Measurements from ENCODE around the gene ATP1A4.

Gene ATP1A4

GRCh38 chr1:160169553-160170399 lies 18.4 kb downstream of the ATP1A4 start:
- DNase-seq (ENCODE audit: low read depth, low spot score): peak; percentile 96
- no peaks in the 10 kb centered on the region for H3K9me3 ChIP-seq (ENCODE audit: control insufficient read depth, insufficient read depth, low read length)
- no CpG with 5 or more reads among the region's 15 CpGs for WGBS (ENCODE audit: insufficient coverage, insufficient read length)
- H3K27ac ChIP-seq (ENCODE audit: low read length): no peak overlapping the region
- no peaks in the 10 kb centered on the region for H3K27me3 ChIP-seq (ENCODE audit: control insufficient read depth, insufficient read depth, low read length)
- H3K4me1 ChIP-seq (ENCODE audit: control insufficient read depth, insufficient read depth, low read length): peaks cover 9% of the 10 kb centered on the region
- no peaks in the 10 kb centered on the region for H3K36me3 ChIP-seq (ENCODE audit: control insufficient read depth, insufficient read depth, low read length)
- no peak overlapping the region for H3K4me3 ChIP-seq (ENCODE audit: low read length)

DNA sequence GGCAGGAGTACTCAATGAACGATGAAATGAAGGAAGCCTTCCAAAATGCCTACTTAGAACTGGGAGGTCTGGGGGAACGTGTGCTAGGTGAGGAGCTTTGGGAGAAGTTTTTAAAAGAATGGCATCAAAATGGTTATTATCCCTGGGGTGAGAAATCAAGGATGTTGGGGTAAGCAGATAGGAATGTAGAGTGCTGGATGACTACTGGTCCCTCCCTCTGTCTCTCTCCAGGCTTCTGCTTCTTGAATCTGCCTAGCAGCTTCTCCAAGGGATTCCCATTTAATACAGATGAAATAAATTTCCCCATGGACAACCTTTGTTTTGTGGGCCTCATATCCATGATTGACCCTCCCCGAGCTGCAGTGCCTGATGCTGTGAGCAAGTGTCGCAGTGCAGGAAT lies 20.0 kb downstream of the ATP1A4 start:
- Histone ChIP-seq H3K36me3 (ENCODE audit: control insufficient read depth, insufficient read depth, low read length) (no peaks in the 10 kb centered on the region), H3K27me3 (ENCODE audit: control insufficient read depth, insufficient read depth, low read length) (no peaks in the 10 kb centered on the region), H3K4me3 (ENCODE audit: low read length) (no peak overlapping the region), H3K27ac (ENCODE audit: low read length) (no peak overlapping the region), H3K9me3 (ENCODE audit: control insufficient read depth, insufficient read depth, low read length) (no peaks in the 10 kb centered on the region), H3K4me1 (ENCODE audit: control insufficient read depth, insufficient read depth, low read length) (peaks cover 9% of the 10 kb centered on the region)
- no peak for DNase-seq (ENCODE audit: low read depth, low spot score)
- WGBS (ENCODE audit: insufficient coverage, insufficient read length): no CpG with 5 or more reads among the region's 4 CpGs

GRCh38 chr1:160171980-160172379 lies 20.6 kb downstream of the ATP1A4 start:
- no peaks in the 10 kb centered on the region for H3K9me3 ChIP-seq (ENCODE audit: control insufficient read depth, insufficient read depth, low read length)
- no peak overlapping the region for H3K4me3 ChIP-seq (ENCODE audit: low read length)
- H3K27ac ChIP-seq (ENCODE audit: low read length): no peak overlapping the region
- WGBS (ENCODE audit: insufficient coverage, insufficient read length): no CpG with 5 or more reads among the region's 9 CpGs
- no peak for DNase-seq (ENCODE audit: low read depth, low spot score)
- peaks cover 9% of the 10 kb centered on the region for H3K4me1 ChIP-seq (ENCODE audit: control insufficient read depth, insufficient read depth, low read length)
- H3K36me3 ChIP-seq (ENCODE audit: control insufficient read depth, insufficient read depth, low read length): no peaks in the 10 kb centered on the region
- H3K27me3 ChIP-seq (ENCODE audit: control insufficient read depth, insufficient read depth, low read length): no peaks in the 10 kb centered on the region

DNA sequence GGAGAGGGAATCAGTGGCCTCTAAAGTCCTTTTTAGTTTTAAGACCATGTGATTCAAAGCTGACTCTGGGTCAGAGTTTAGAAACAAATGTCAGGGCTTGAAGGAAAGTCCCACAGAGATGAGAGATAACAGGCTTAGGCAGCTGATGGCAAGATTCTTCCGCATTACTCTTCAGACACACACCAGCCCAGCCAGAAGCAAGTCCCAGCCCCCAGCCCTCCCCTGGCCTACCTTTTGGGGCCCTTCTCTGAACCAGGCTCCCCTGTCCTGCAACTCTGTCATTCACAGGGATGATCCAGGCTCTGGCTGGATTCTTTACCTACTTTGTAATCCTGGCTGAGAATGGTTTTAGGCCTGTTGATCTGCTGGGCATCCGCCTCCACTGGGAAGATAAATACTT lies 25.8 kb downstream of the ATP1A4 start:
- Histone ChIP-seq H3K27me3 (ENCODE audit: control insufficient read depth, insufficient read depth, low read length) (no peaks in the 10 kb centered on the region), H3K36me3 (ENCODE audit: control insufficient read depth, insufficient read depth, low read length) (no peaks in the 10 kb centered on the region), H3K27ac (ENCODE audit: low read length) (no peak overlapping the region), H3K9me3 (ENCODE audit: control insufficient read depth, insufficient read depth, low read length) (no peaks in the 10 kb centered on the region), H3K4me1 (ENCODE audit: control insufficient read depth, insufficient read depth, low read length) (peaks cover 3% of the 10 kb centered on the region; the same call in 1 of the 2 replicates), H3K4me3 (ENCODE audit: low read length) (no peak overlapping the region)
- WGBS (ENCODE audit: insufficient coverage, insufficient read length): no CpG with 5 or more reads among the region's 2 CpGs
- DNase-seq (ENCODE audit: low read depth, low spot score): no peak

GRCh38 chr1:160177667-160178066 lies 26.3 kb downstream of the ATP1A4 start:
- Histone ChIP-seq H3K27me3 (ENCODE audit: control insufficient read depth, insufficient read depth, low read length) (no peaks in the 10 kb centered on the region), H3K4me1 (ENCODE audit: control insufficient read depth, insufficient read depth, low read length) (peaks cover 1% of the 10 kb centered on the region; the same call in 1 of the 2 replicates), H3K4me3 (ENCODE audit: low read length) (no peak overlapping the region), H3K27ac (ENCODE audit: low read length) (no peak overlapping the region), H3K9me3 (ENCODE audit: control insufficient read depth, insufficient read depth, low read length) (no peaks in the 10 kb centered on the region), H3K36me3 (ENCODE audit: control insufficient read depth, insufficient read depth, low read length) (no peaks in the 10 kb centered on the region)
- no peak for DNase-seq (ENCODE audit: low read depth, low spot score)
- no CpG with 5 or more reads among the region's 1 CpG for WGBS (ENCODE audit: insufficient coverage, insufficient read length)

GRCh38 chr1:160178731-160179130 lies 27.3 kb downstream of the ATP1A4 start:
- Histone ChIP-seq H3K27ac (ENCODE audit: low read length) (no peak overlapping the region), H3K36me3 (ENCODE audit: control insufficient read depth, insufficient read depth, low read length) (no peaks in the 10 kb centered on the region), H3K27me3 (ENCODE audit: control insufficient read depth, insufficient read depth, low read length) (no peaks in the 10 kb centered on the region), H3K9me3 (ENCODE audit: control insufficient read depth, insufficient read depth, low read length) (no peaks in the 10 kb centered on the region), H3K4me3 (ENCODE audit: low read length) (no peak overlapping the region), H3K4me1 (ENCODE audit: control insufficient read depth, insufficient read depth, low read length) (peaks cover 1% of the 10 kb centered on the region; the same call in 1 of the 2 replicates)
- WGBS (ENCODE audit: insufficient coverage, insufficient read length): no CpG with 5 or more reads among the region's 2 CpGs
- no peak for DNase-seq (ENCODE audit: low read depth, low spot score)

GRCh38 chr1:160179336-160179735 lies 27.9 kb downstream of the ATP1A4 start:
- peaks cover 1% of the 10 kb centered on the region; the same call in 1 of the 2 replicates for H3K4me1 ChIP-seq (ENCODE audit: control insufficient read depth, insufficient read depth, low read length)
- WGBS (ENCODE audit: insufficient coverage, insufficient read length): no CpG with 5 or more reads among the region's 4 CpGs
- H3K27ac ChIP-seq (ENCODE audit: low read length): no peak overlapping the region
- H3K27me3 ChIP-seq (ENCODE audit: control insufficient read depth, insufficient read depth, low read length): no peaks in the 10 kb centered on the region
- no peaks in the 10 kb centered on the region for H3K36me3 ChIP-seq (ENCODE audit: control insufficient read depth, insufficient read depth, low read length)
- H3K4me3 ChIP-seq (ENCODE audit: low read length): no peak overlapping the region
- no peaks in the 10 kb centered on the region for H3K9me3 ChIP-seq (ENCODE audit: control insufficient read depth, insufficient read depth, low read length)
- no peak for DNase-seq (ENCODE audit: low read depth, low spot score)

DNA sequence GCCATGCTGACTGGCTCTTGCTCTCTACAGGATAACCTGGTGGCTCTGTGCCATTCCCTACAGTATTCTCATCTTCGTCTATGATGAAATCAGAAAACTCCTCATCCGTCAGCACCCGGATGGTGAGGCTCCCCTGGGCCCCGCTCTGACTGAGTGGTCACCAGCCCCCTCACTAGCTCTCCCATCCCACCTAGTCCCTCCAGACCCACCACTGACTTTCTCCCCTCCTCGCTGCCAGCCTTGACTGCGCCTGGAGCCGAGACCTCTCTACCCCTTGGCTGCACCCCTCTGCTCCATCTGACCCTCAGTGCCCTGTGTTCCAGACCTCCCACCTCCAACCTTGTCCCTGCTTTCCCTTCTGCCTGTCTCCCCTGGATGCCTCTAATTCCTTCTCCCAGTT lies 34.8 kb downstream of the ATP1A4 start:
- H3K9me3 ChIP-seq (ENCODE audit: control insufficient read depth, insufficient read depth, low read length): no peaks in the 10 kb centered on the region
- no CpG with 5 or more reads among the region's 7 CpGs for WGBS (ENCODE audit: insufficient coverage, insufficient read length)

DNA sequence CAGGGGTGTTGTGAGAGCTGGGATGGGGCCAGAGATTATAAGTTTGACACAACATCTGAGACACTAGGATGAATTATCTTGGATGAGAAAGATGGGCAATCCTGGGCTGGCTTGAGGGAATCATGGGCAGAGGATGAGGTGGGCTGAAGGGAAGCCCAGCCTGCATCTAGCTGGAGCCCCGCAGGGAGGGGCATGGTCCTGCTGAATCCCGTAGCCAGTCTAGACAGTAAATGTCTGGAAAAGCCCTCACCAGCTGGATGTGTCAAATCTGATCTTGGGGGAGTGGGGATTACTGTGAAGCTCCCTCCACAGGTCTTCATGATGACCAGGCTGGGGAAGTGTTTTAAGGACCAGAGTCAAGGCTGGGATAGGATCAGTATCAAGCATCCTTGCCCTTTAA lies 35.3 kb downstream of the ATP1A4 start:
- no peaks in the 10 kb centered on the region for H3K9me3 ChIP-seq (ENCODE audit: control insufficient read depth, insufficient read depth, low read length)
- no peaks in the 10 kb centered on the region for H3K27me3 ChIP-seq (ENCODE audit: control insufficient read depth, insufficient read depth, low read length)
- no CpG with 5 or more reads among the region's 2 CpGs for WGBS (ENCODE audit: insufficient coverage, insufficient read length)
- H3K4me1 ChIP-seq (ENCODE audit: control insufficient read depth, insufficient read depth, low read length): peaks cover 1% of the 10 kb centered on the region
- no peak overlapping the region for H3K4me3 ChIP-seq (ENCODE audit: low read length)
- no peak for DNase-seq (ENCODE audit: low read depth, low spot score)
- H3K27ac ChIP-seq (ENCODE audit: low read length): no peak overlapping the region
- H3K36me3 ChIP-seq (ENCODE audit: control insufficient read depth, insufficient read depth, low read length): no peaks in the 10 kb centered on the region

More for the DNA sequence above, 34.8 kb downstream of the ATP1A4 start:
- Histone ChIP-seq H3K27me3 (ENCODE audit: control insufficient read depth, insufficient read depth, low read length) (no peaks in the 10 kb centered on the region), H3K4me3 (ENCODE audit: low read length) (no peak overlapping the region), H3K27ac (ENCODE audit: low read length) (no peak overlapping the region), H3K4me1 (ENCODE audit: control insufficient read depth, insufficient read depth, low read length) (peaks cover 1% of the 10 kb centered on the region), H3K36me3 (ENCODE audit: control insufficient read depth, insufficient read depth, low read length) (no peaks in the 10 kb centered on the region)
- DNase-seq (ENCODE audit: low read depth, low spot score): no peak

GRCh38 chr1:160187407-160187806 lies 36.0 kb downstream of the ATP1A4 start:
- no peak overlapping the region for H3K27ac ChIP-seq (ENCODE audit: low read length)
- H3K4me3 ChIP-seq (ENCODE audit: low read length): no peak overlapping the region
- peaks cover 4% of the 10 kb centered on the region for H3K4me1 ChIP-seq (ENCODE audit: control insufficient read depth, insufficient read depth, low read length)
- H3K9me3 ChIP-seq (ENCODE audit: control insufficient read depth, insufficient read depth, low read length): no peaks in the 10 kb centered on the region
- no peak for DNase-seq (ENCODE audit: low read depth, low spot score)
- no peaks in the 10 kb centered on the region for H3K27me3 ChIP-seq (ENCODE audit: control insufficient read depth, insufficient read depth, low read length)
- H3K36me3 ChIP-seq (ENCODE audit: control insufficient read depth, insufficient read depth, low read length): no peaks in the 10 kb centered on the region
- WGBS (ENCODE audit: insufficient coverage, insufficient read length): no CpG with 5 or more reads among the region's 7 CpGs

- no peaks in the 10 kb centered on the region for H3K9me3 ChIP-seq (ENCODE audit: control insufficient read depth, insufficient read depth, low read length)
- WGBS (ENCODE audit: insufficient coverage, insufficient read length): no CpG with 5 or more reads among the region's 7 CpGs
Observed at GRCh38 chr1:160188341-160188740, 36.9 kb downstream of the ATP1A4 start.

More at GRCh38 chr1:160188341-160188740, 36.9 kb downstream of the ATP1A4 start:
- no peaks in the 10 kb centered on the region for H3K27me3 ChIP-seq (ENCODE audit: control insufficient read depth, insufficient read depth, low read length)
- H3K4me3 ChIP-seq (ENCODE audit: low read length): no peak overlapping the region
- DNase-seq (ENCODE audit: low read depth, low spot score): no peak
- no peaks in the 10 kb centered on the region for H3K36me3 ChIP-seq (ENCODE audit: control insufficient read depth, insufficient read depth, low read length)
- H3K4me1 ChIP-seq (ENCODE audit: control insufficient read depth, insufficient read depth, low read length): peaks cover 6% of the 10 kb centered on the region
- H3K27ac ChIP-seq (ENCODE audit: low read length): no peak overlapping the region
